Measurements from ENCODE around the gene EFCAB6.

- TF ChIP-seq RAD21 (IDR thresholded peaks at IDR 0.05; ENCODE audit: low read depth) = no peak
- no peak for TF ChIP-seq POLR2A (IDR thresholded peaks at IDR 0.05; ENCODE audit: borderline replicate concordance, extremely low read depth, insufficient read depth, insufficient read length)
- TF ChIP-seq EZH2 (IDR thresholded peaks at IDR 0.05) = no peak
- no peak for TF ChIP-seq CTCF (IDR thresholded peaks at IDR 0.05 in 2 of 3, conservative IDR thresholded peaks at IDR 0.05 in 1 of 3; ENCODE audit: borderline replicate concordance in 1 of 3, insufficient read depth in 1 of 3, low read depth in 2 of 3, low read length in 2 of 3)
Measured at GRCh38 chr22:43749473-43749872, 62.6 kb downstream of the EFCAB6 start.
